NCI-H82 treated with DMSO at 0.1 percent for 48 hours (cell line): Measurements from ENCODE around the gene RHNO1.

Experiments
- DNase-seq: peaks from one replicate; lab custom pipeline; 2025; ENCODE audit not compliant: unreplicated experiment; lab: John Stamatoyannopoulos, UW

Gene RHNO1

GRCh38 chr12:2900642-2901041 lies 23.6 kb downstream of the RHNO1 start:
- DNase-seq = no peak

- no peak for DNase-seq
Measured at GRCh38 chr12:2902272-2902880, 25.4 kb downstream of the RHNO1 start.

GRCh38 chr12:2904260-2904659 lies 27.2 kb downstream of the RHNO1 start:
- no peak for DNase-seq

- no peak for DNase-seq
Measured at GRCh38 chr12:2912216-2912575, 35.2 kb downstream of the RHNO1 start.

- DNase-seq = no peak
Measured at GRCh38 chr12:2919249-2919648, 42.2 kb downstream of the RHNO1 start.

- no peak for DNase-seq
Measured at GRCh38 chr12:2922329-2922728, 45.3 kb downstream of the RHNO1 start.

- DNase-seq = no peak
Measured at GRCh38 chr12:2923057-2923456, 46.0 kb downstream of the RHNO1 start.

GRCh38 chr12:2924019-2924418 lies 47.0 kb downstream of the RHNO1 start:
- no peak for DNase-seq

- no peak for DNase-seq
Measured at GRCh38 chr12:2925322-2925995, 48.4 kb downstream of the RHNO1 start.

GRCh38 chr12:2930865-2931264 lies 53.8 kb downstream of the RHNO1 start:
- DNase-seq = no peak

GRCh38 chr12:2933586-2933985 lies 56.6 kb downstream of the RHNO1 start:
- no peak for DNase-seq

- DNase-seq = no peak
Measured at GRCh38 chr12:2934371-2934770, 57.3 kb downstream of the RHNO1 start.

- no peak for DNase-seq
Measured at GRCh38 chr12:2936301-2936700, 59.3 kb downstream of the RHNO1 start.

- no peak for DNase-seq
Measured at GRCh38 chr12:2937500-2937899, 60.5 kb downstream of the RHNO1 start.
